GM23338 (cell line): ENCODE measurements around the gene FAM124B. TPM values are rescaled to one million over a fixed set of nuclear protein-coding genes. Genes with fewer than 3 reads are reported as not detected.

ENCODE experiments used
- ATAC-seq: fragments of 200-7000 bp; cut with Tn5 transposase; 3 replicates; pipeline ENCODE4 v1.9.1; 2020
- DNase-seq: peaks from one replicate; pipeline ENCODE4 v3.0.0-alpha.2; 2015; ENCODE audit warnings: low spot score
- H2AFZ ChIP-seq: fragments of 200-600 bp; sonication (generic); 2 replicates; pipeline ENCODE4 v1.8.0; 2016; ENCODE audit warnings: antibody characterized with exemption, mild to moderate bottlenecking, moderate library complexity
- H3F3A ChIP-seq: fragments of 200-600 bp; sonication (generic); replicated peaks from 2 replicates; pipeline ENCODE4 v1.8.0; 2017; ENCODE audit warnings: antibody characterized with exemption, mixed run types, low read depth
- H3K27ac ChIP-seq: fragments of 200-600 bp; sonication (generic); 2 replicates; pipeline ENCODE4 v1.6.1; 2016; ENCODE audit warnings: low read depth
- H3K27me3 ChIP-seq: fragments of 200-600 bp; sonication (generic); 2 replicates; pipeline ENCODE4 v1.8.0; 2016; ENCODE audit warnings: mild to moderate bottlenecking, mixed run types, moderate library complexity; ENCODE audit not compliant: insufficient read depth
- H3K36me3 ChIP-seq: fragments of 200-600 bp; sonication (generic); 2 replicates; pipeline ENCODE4 v1.8.0; 2016; ENCODE audit warnings: mild to moderate bottlenecking; ENCODE audit not compliant: insufficient read depth
- H3K4me1 ChIP-seq: fragments of 200-600 bp; sonication (generic); 2 replicates; pipeline ENCODE4 v1.8.0; 2016; ENCODE audit warnings: mild to moderate bottlenecking, moderate library complexity; ENCODE audit not compliant: insufficient read depth
- H3K4me2 ChIP-seq: fragments of 200-600 bp; sonication (generic); 2 replicates; pipeline ENCODE4 v1.7.1; 2017; ENCODE audit warnings: mixed run types
- H3K4me3 ChIP-seq: fragments of 200-600 bp; sonication (generic); 2 replicates; pipeline ENCODE4 v1.6.1; 2016; ENCODE audit warnings: mixed run types
- H3K79me2 ChIP-seq: fragments of 200-600 bp; sonication (generic); replicated peaks from 2 replicates; pipeline ENCODE4 v1.8.0; 2017; ENCODE audit warnings: mild to moderate bottlenecking; ENCODE audit not compliant: insufficient read depth
- H3K9me2 ChIP-seq: fragments of 200-600 bp; sonication (generic); 2 replicates; pipeline ENCODE4 v1.8.0; 2017; ENCODE audit not compliant: insufficient read depth
- H4K20me1 ChIP-seq: fragments of 200-600 bp; sonication (generic); replicated peaks from 2 replicates; pipeline ENCODE4 v1.8.0; 2017; ENCODE audit warnings: mild to moderate bottlenecking; ENCODE audit not compliant: insufficient read depth
- H3K27ac Mint-ChIP-seq: 2 replicates; pipeline ENCODE4 v1.8.0; 2020; ENCODE audit warnings: inconsistent platforms, mild to moderate bottlenecking, moderate library complexity, mixed read lengths
- H3K27me3 Mint-ChIP-seq: 3 replicates; pipeline ENCODE4 v1.8.0; 2022; ENCODE audit warnings: low read depth, mild to moderate bottlenecking, moderate library complexity, mixed read lengths, inconsistent platforms; ENCODE audit not compliant: insufficient read depth, poor library complexity
- H3K36me3 Mint-ChIP-seq: 3 replicates; pipeline ENCODE4 v1.8.0; 2021; ENCODE audit warnings: low read depth, mild to moderate bottlenecking, inconsistent platforms, moderate library complexity, mixed read lengths
- H3K4me1 Mint-ChIP-seq: 3 replicates; pipeline ENCODE4 v1.8.0; 2020; ENCODE audit warnings: mild to moderate bottlenecking, inconsistent platforms, mixed read lengths
- H3K4me3 Mint-ChIP-seq: 3 replicates; pipeline ENCODE4 v1.8.0; 2021; ENCODE audit warnings: moderate library complexity, mild to moderate bottlenecking, inconsistent platforms, mixed read lengths
- H3K9me3 Mint-ChIP-seq: 3 replicates; pipeline ENCODE4 v1.8.0; 2020; ENCODE audit warnings: moderate library complexity, mild to moderate bottlenecking, inconsistent platforms, mixed read lengths
- CREB1 ChIP-seq: fragments of 250-450 bp; sonication (Bioruptor Pico); IDR thresholded peaks from 2 replicates; pipeline ENCODE4 v1.5.0; 2020; ENCODE audit warnings: low read depth, mild to moderate bottlenecking, moderate library complexity
- EZH2 ChIP-seq: fragments of 200-600 bp; sonication (generic); IDR thresholded peaks from one replicate; pipeline ENCODE4 v1.8.0; 2017; ENCODE audit warnings: antibody characterized with exemption, mild to moderate bottlenecking, low read depth; ENCODE audit not compliant: unreplicated experiment
- EZH2phosphoT487 ChIP-seq: fragments of 200-600 bp; sonication (generic); IDR thresholded peaks from one replicate; pipeline ENCODE4 v1.8.1; 2018; ENCODE audit warnings: antibody characterized with exemption; ENCODE audit not compliant: unreplicated experiment
- JUNB ChIP-seq: IDR thresholded peaks from one replicate; pipeline ENCODE4 v1.6.1; 2016; ENCODE audit warnings: antibody characterized with exemption; ENCODE audit not compliant: unreplicated experiment
- NANOG ChIP-seq: IDR thresholded peaks from 2 replicates; pipeline ENCODE4 v1.6.1; 2016; ENCODE audit warnings: antibody characterized with exemption, borderline replicate concordance
- POLR2AphosphoS5 ChIP-seq: IDR thresholded peaks from 2 replicates; pipeline ENCODE4 v1.6.1; 2016; ENCODE audit warnings: antibody characterized with exemption, low read depth
- STAT1 ChIP-seq: IDR thresholded peaks from one replicate; pipeline ENCODE4 v1.6.1; 2016; ENCODE audit warnings: antibody characterized with exemption; ENCODE audit not compliant: unreplicated experiment
- ZNF114 ChIP-seq: fragments of 250-450 bp; sonication (Bioruptor Pico); IDR thresholded peaks from 2 replicates; pipeline ENCODE4 v1.5.0; 2020; ENCODE audit warnings: mild to moderate bottlenecking, moderate library complexity
- ZNF331 ChIP-seq: fragments of 250-450 bp; sonication (Bioruptor Pico); IDR thresholded peaks from 2 replicates; pipeline ENCODE4 v1.5.0; 2020; ENCODE audit warnings: low read depth, mild to moderate bottlenecking, moderate library complexity
- polyA plus RNA-seq: library from polyadenylated mRNA; unstranded; fragments of >200 nt; fragmentation: Nextera tagmentation; extraction: Ambion mirVana; gene quantifications from 2 replicates; pipeline ENCODE4 v1.2.1, GENCODE V29; 2016
- total RNA-seq: library from RNA; depleted of rRNA; stranded (reverse); fragments of >200 nt; shearing (Covaris generic); gene quantifications from 2 replicates; pipeline ENCODE4 v1.2.3, GENCODE V29; 2014
- TF ChIP-seq, protein P1 (sequence below), 2 experiments: fragments of 200-600 bp in 1 of 2; sonication (generic) in 1 of 2; conservative IDR thresholded peaks; 2 replicates each; pipeline versions ENCODE4 v1.5.1 to v1.6.1; 2016 to 2017; ENCODE audit warnings: antibody characterized with exemption in 2 of 2, low read depth in 2 of 2, mild to moderate bottlenecking in 2 of 2, moderate library complexity in 1 of 2
- TF ChIP-seq, protein P2 (sequence below): IDR thresholded peaks from 2 replicates; pipeline ENCODE4 v1.6.1; 2016; ENCODE audit warnings: antibody characterized with exemption
- TF ChIP-seq, protein P3 (sequence below): fragments of 250-450 bp; sonication (Bioruptor Pico); IDR thresholded peaks from 2 replicates; pipeline ENCODE4 v1.5.0; 2020; ENCODE audit warnings: mild to moderate bottlenecking, moderate library complexity

FAM124B gene
- total and polyA plus RNA-seq, 2 experiments from 2014 or later, result 3.0 to 6.9 TPM

DNA sequence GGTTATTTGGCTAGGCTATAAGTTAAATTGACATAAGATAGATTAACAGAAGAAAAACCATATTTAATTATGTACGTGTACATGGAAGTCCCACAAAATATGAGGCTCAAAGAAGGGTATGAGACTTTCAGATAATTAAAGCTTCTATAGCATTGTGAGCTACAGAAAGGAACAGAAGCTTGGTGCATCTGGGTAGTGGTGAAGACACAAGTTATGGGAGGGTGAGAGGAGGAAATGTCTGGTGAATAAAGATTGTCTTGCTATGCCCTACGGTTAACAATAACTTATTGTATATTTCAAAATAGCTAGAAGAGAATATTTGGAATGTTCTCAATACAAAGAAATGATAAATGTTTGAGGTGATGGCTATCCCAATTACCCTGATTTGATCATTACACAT lies 6.8 kb upstream of the FAM124B start:
- Mint-ChIP-seq H3K4me1 (no peaks in the 10 kb centered on the region), H3K9me3 (peaks cover 9% of the 10 kb centered on the region), H3K4me3 (no peak overlapping the region), H3K27me3 (no peaks in the 10 kb centered on the region), H3K27ac (no peak overlapping the region), H3K36me3 (peaks cover 12% of the 10 kb centered on the region)
- Histone ChIP-seq H3K27me3 (no peaks in the 10 kb centered on the region), H3K4me3 (no peak overlapping the region), H3K36me3 (no peaks in the 10 kb centered on the region), H3K79me2 (no peaks in the 10 kb centered on the region), H3K4me1 (no peaks in the 10 kb centered on the region), H2AFZ (no peak overlapping the region), H3K9me2 (no peaks in the 10 kb centered on the region), H3K4me2 (no peak overlapping the region), H3F3A (no peaks in the 10 kb centered on the region), H3K27ac (no peak overlapping the region), H4K20me1 (no peaks in the 10 kb centered on the region)
- ATAC-seq (no peak), DNase-seq (no peak)
- no peak for TF ChIP-seq CREB1 (CRISPR knock-in tag)
- TF ChIP-seq POLR2AphosphoS5, result no peak
- TF ChIP-seq STAT1, result no peak
- TF ChIP-seq EZH2phosphoT487, result no peak
- TF ChIP-seq, protein P1, sequence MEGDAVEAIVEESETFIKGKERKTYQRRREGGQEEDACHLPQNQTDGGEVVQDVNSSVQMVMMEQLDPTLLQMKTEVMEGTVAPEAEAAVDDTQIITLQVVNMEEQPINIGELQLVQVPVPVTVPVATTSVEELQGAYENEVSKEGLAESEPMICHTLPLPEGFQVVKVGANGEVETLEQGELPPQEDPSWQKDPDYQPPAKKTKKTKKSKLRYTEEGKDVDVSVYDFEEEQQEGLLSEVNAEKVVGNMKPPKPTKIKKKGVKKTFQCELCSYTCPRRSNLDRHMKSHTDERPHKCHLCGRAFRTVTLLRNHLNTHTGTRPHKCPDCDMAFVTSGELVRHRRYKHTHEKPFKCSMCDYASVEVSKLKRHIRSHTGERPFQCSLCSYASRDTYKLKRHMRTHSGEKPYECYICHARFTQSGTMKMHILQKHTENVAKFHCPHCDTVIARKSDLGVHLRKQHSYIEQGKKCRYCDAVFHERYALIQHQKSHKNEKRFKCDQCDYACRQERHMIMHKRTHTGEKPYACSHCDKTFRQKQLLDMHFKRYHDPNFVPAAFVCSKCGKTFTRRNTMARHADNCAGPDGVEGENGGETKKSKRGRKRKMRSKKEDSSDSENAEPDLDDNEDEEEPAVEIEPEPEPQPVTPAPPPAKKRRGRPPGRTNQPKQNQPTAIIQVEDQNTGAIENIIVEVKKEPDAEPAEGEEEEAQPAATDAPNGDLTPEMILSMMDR (conservative IDR thresholded peaks at IDR 0.05; ENCODE audit: low read depth in 2 of 2), result no peak

DNA sequence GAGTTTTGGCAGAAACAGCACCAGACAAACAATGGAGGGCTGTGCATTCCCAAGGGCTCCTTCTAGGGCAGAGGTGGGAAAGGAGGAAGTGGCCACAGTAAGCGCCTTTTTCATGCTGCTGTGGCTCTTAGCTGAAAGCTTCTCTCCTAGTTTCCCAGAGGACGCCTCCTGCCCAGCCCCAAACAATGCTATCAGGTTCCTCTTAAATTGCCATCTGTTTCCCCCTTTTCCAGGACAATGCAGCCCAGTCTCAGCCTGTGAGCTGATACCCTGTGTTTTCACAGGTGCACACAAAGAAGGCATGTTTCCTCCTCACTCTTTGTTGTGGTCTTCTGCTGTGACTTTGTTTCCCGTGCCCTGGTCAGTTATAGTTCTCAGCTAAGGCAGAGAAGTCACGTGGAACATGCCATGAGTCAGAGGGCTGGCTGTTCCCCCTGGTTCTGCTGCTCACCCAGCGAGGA lies 5.4 kb upstream of the FAM124B start:
- H3K36me3 ChIP-seq, result no peaks in the 10 kb centered on the region
- peaks cover 12% of the 10 kb centered on the region for H3K36me3 Mint-ChIP-seq
- no peak overlapping the region for H3K4me2 ChIP-seq
- no peak overlapping the region for H3K4me3 Mint-ChIP-seq
- no peaks in the 10 kb centered on the region for H3K4me1 Mint-ChIP-seq
- peaks cover 9% of the 10 kb centered on the region for H3K9me3 Mint-ChIP-seq
- H3F3A ChIP-seq, result no peaks in the 10 kb centered on the region
- H2AFZ ChIP-seq, result no peak overlapping the region
- H3K27ac ChIP-seq, result no peak overlapping the region
- DNase-seq (no peak), ATAC-seq (no peak)
- H3K79me2 ChIP-seq, result no peaks in the 10 kb centered on the region
- no peaks in the 10 kb centered on the region for H3K4me1 ChIP-seq
- H3K4me3 ChIP-seq, result no peak overlapping the region
- no peak overlapping the region; the same call in 1 of the 2 replicates for H3K27ac Mint-ChIP-seq
- H3K9me2 ChIP-seq, result no peaks in the 10 kb centered on the region
- no peaks in the 10 kb centered on the region for H4K20me1 ChIP-seq
- H3K27me3 Mint-ChIP-seq, result no peaks in the 10 kb centered on the region
- H3K27me3 ChIP-seq, result no peaks in the 10 kb centered on the region
- TF ChIP-seq, protein P2, sequence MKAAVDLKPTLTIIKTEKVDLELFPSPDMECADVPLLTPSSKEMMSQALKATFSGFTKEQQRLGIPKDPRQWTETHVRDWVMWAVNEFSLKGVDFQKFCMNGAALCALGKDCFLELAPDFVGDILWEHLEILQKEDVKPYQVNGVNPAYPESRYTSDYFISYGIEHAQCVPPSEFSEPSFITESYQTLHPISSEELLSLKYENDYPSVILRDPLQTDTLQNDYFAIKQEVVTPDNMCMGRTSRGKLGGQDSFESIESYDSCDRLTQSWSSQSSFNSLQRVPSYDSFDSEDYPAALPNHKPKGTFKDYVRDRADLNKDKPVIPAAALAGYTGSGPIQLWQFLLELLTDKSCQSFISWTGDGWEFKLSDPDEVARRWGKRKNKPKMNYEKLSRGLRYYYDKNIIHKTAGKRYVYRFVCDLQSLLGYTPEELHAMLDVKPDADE, result no peak
- TF ChIP-seq POLR2AphosphoS5 (no peak), ZNF114 (no peak), JUNB (no peak), ZNF331 (CRISPR knock-in tag) (no peak), EZH2 (no peak), EZH2phosphoT487 (no peak), STAT1 (no peak), NANOG (no peak), CREB1 (CRISPR knock-in tag) (no peak)
- TF ChIP-seq, protein P3, sequence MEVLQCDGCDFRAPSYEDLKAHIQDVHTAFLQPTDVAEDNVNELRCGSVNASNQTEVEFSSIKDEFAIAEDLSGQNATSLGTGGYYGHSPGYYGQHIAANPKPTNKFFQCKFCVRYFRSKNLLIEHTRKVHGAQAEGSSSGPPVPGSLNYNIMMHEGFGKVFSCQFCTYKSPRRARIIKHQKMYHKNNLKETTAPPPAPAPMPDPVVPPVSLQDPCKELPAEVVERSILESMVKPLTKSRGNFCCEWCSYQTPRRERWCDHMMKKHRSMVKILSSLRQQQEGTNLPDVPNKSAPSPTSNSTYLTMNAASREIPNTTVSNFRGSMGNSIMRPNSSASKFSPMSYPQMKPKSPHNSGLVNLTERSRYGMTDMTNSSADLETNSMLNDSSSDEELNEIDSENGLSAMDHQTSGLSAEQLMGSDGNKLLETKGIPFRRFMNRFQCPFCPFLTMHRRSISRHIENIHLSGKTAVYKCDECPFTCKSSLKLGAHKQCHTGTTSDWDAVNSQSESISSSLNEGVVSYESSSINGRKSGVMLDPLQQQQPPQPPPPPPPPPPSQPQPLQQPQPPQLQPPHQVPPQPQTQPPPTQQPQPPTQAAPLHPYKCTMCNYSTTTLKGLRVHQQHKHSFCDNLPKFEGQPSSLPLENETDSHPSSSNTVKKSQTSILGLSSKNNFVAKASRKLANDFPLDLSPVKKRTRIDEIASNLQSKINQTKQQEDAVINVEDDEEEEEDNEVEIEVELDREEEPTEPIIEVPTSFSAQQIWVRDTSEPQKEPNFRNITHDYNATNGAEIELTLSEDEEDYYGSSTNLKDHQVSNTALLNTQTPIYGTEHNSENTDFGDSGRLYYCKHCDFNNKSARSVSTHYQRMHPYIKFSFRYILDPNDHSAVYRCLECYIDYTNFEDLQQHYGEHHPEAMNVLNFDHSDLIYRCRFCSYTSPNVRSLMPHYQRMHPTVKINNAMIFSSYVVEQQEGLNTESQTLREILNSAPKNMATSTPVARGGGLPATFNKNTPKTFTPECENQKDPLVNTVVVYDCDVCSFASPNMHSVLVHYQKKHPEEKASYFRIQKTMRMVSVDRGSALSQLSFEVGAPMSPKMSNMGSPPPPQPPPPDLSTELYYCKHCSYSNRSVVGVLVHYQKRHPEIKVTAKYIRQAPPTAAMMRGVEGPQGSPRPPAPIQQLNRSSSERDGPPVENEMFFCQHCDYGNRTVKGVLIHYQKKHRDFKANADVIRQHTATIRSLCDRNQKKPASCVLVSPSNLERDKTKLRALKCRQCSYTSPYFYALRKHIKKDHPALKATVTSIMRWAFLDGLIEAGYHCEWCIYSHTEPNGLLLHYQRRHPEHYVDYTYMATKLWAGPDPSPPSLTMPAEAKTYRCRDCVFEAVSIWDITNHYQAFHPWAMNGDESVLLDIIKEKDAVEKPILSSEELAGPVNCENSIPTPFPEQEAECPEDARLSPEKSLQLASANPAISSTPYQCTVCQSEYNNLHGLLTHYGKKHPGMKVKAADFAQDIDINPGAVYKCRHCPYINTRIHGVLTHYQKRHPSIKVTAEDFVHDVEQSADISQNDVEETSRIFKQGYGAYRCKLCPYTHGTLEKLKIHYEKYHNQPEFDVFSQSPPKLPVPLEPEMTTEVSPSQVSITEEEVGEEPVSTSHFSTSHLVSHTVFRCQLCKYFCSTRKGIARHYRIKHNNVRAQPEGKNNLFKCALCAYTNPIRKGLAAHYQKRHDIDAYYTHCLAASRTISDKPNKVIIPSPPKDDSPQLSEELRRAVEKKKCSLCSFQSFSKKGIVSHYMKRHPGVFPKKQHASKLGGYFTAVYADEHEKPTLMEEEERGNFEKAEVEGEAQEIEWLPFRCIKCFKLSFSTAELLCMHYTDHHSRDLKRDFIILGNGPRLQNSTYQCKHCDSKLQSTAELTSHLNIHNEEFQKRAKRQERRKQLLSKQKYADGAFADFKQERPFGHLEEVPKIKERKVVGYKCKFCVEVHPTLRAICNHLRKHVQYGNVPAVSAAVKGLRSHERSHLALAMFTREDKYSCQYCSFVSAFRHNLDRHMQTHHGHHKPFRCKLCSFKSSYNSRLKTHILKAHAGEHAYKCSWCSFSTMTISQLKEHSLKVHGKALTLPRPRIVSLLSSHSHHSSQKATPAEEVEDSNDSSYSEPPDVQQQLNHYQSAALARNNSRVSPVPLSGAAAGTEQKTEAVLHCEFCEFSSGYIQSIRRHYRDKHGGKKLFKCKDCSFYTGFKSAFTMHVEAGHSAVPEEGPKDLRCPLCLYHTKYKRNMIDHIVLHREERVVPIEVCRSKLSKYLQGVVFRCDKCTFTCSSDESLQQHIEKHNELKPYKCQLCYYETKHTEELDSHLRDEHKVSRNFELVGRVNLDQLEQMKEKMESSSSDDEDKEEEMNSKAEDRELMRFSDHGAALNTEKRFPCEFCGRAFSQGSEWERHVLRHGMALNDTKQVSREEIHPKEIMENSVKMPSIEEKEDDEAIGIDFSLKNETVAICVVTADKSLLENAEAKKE, result no peak
